HG02938 (cell line): Measurements from ENCODE around the gene TEKTIP1.
"Not testable (repeated sequence)": the region's sequence is repeated elsewhere in the genome, so short reads cannot be mapped to it uniquely, and the experiment has no call there.

Source experiments
- ATAC-seq: cut with Tn5 transposase; IDR thresholded peaks from one replicate; pipeline ENCODE4 v1.9.1; 2021; ENCODE audit warnings: mild to moderate bottlenecking, moderate library complexity; ENCODE audit not compliant: unreplicated experiment

The TEKTIP1 gene

DNA sequence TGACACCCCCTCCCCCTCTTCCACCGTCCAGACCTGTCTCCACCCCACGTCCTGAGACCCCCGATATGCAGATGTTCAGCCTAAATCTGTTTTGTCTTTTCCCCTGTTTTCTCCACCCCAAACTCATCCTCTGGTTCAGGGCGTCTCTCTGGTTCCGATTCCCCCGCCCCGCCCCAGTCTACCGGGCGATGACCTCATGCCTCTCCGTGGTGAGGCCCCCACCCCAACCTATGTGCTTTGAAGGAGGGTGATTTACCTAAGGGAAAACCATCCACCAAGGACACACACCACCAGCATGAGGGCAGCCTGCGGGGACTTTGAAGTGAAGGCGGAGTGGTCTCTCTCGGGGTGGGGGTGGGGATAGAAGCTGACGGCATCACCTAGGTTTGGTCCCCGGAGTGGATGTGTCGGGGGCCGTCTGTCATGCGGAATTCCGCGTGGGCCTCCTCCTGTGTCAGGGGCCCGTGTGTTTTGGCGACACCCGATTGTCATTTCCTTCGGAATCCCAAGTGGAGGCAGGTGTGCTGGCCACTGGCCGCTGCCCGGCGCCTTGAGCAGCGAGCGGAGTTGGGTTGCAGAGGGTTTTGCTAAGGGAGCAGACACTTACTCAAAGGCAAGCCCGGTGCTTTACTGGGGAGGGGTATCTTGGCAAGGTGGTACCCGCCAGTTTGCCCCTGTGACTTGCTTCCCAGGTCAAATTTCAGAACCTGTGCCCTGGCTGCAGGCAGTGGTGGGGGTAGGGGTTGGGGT lies 31.4 kb upstream of the TEKTIP1 start:
- ATAC-seq, result no peak

DNA sequence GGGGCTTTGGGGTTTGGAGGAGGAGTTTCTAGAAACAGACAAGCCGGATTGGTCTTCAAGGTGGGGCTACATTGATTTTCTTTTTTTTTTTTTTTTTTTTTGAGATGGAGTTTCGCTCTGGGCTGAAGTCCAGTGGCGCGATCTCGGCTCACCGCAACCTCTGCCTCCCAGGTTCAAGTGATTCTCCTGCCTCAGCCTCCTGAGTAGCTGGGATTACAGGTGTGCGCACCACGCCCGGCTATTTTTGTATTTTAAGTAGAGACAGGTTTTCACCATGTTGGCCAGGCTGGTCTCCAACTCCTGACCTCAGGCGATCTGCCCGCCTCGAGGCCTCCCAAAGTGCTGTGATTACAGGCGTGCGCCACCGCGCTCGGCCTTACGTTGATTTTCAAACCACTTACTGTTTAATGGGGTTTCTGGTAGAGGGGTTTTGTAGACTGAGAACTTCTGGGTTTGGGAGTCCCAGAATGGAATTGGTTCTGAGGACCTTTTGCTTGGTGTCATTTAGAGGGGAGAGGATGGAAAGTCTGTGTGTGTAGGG lies 30.8 kb upstream of the TEKTIP1 start:
- ATAC-seq, result not testable (repeated sequence)

DNA sequence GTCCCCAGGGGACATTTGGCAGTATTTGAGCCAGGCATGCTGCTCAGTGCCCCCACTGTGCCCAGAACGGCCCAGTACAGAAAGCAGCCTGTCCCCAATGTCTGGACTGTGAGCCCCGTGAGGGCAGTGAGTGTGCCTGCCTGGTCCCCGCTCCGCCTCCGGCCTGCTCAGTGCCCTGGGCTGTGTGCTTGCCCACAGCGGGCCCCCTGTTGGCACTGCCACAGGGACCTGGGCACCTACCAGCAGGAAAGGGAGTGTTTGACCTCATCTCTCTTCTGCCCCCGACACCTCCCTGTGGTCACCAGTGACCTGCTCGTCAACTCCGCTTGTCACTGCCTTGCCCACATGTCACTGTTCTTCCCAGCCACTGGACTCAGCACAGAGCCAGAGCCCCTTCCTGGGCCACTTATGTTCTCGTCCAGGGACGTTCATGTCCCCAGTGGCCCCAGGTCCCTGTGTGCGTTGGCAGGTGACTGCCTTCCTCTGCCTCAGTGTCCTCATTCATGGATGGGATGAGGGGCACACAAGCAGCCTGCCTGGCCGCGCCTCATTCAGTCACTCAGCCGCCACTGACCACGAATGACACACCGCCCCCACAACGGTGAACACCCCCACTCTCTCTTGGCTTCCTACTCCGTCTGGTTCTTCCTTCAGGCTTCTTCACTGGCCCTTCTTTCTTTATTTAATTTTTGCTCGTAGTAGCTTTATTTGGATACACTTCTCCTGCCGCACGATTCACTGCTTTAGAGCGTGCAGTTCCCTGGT lies 30.0 kb upstream of the TEKTIP1 start:
- ATAC-seq, result no peak

DNA sequence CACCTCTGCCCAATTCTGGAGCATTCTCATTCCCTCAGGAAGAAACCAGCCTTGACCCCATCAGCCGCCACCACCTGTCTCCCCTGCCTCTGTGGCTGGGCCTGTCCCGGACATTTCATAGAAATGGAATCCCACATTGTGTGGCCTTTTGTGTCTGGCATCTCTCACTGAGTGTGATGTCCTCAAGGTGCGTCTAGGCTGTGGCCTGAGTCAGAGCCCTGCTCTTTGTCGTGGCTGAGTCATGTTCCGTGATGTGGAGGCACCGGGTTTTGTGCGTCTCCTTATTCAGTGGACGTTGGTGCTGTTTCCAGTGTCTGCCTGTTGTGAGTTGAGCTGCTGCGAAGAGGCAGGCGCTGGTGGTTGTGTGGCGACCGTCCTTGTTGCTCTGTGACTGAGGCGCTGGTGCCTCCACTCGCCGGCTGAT lies 29.4 kb upstream of the TEKTIP1 start:
- ATAC-seq, result no peak

DNA sequence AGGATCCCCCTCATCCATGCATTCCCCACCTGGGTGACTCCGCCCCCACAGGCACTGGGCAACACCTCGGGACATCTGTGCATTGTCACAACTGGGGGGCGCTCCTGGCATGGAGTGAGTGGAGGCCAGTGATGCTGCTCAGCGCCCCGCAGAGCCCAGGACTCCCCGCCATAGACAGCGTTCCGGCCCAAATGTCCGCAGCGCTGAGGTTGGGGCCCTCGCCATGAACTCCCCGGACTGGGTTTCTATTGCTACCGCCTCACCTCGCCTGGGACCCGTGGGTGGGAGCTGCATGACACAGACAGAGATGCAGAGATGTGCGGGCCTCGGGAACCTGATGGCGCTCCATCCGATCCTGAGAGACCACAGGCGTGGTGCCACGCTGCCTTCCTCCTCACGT lies 28.2 kb upstream of the TEKTIP1 start:
- ATAC-seq, result no peak

DNA sequence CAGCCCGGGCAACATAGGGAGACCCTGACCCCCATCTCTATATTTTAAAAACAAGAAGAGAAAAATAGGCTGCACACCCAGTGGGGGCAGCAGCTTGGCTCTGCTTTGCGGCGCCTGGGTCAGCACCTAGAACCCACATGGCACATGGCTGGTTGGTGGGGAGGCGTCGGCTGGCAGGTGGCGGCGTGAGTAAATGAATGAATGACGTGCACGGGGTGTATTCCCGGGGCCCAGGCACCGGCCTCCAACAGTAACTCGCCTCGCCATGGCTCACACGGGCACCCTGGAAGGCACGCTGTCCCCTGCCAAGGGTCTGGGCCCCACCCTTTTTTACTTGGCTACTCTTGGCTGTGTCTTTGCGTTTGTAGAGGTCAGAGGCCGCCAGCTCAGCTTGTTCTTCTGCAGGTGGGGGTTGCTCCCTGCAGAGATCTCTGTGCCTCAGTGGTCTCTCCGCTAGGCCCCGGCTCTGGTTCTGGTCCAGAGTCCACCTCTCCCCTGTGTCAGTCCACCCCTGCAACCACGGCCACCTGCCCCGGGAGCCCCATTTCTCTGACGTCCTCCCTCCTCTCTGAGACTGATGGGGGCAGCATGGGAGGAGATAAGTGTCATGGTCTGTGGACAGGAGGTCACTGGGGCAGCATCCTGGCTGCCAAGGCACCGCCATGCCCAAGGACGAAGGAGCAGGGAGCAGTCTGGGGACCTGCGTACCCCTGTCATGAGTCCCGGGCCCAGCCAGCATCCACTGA lies 27.3 kb upstream of the TEKTIP1 start:
- no peak for ATAC-seq

DNA sequence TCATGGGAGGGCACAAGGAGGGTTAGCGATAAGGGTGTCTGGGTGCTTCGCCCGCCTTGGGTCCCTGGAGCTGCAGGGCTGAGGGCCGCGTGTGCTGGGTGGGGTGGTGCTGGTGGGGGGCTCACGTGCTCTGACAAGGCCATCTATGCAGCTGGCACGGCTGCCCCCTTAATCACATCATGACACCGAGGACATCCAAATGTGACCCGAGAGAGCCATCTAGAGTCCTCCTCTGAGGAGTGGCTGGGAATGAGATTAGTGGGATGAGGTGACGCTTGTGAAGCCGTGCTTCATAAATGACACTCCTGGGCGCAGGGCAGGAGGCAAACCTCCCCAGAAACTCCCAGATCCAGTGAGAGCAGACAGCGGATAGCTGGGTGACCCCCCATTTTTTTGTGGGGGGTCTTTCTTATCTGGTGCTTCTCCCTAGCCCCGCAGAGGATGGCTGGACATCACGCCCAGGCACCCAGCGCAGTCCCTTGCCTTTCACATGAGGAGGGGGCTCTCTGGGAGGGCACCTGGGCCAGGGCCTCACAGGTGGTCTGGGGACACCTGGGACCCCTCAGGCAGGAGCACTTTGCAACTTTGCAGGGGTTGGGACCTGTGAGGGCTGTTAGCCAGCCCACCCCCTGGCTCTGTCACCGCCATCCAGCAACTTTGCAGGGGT lies 26.3 kb upstream of the TEKTIP1 start:
- no peak for ATAC-seq

DNA sequence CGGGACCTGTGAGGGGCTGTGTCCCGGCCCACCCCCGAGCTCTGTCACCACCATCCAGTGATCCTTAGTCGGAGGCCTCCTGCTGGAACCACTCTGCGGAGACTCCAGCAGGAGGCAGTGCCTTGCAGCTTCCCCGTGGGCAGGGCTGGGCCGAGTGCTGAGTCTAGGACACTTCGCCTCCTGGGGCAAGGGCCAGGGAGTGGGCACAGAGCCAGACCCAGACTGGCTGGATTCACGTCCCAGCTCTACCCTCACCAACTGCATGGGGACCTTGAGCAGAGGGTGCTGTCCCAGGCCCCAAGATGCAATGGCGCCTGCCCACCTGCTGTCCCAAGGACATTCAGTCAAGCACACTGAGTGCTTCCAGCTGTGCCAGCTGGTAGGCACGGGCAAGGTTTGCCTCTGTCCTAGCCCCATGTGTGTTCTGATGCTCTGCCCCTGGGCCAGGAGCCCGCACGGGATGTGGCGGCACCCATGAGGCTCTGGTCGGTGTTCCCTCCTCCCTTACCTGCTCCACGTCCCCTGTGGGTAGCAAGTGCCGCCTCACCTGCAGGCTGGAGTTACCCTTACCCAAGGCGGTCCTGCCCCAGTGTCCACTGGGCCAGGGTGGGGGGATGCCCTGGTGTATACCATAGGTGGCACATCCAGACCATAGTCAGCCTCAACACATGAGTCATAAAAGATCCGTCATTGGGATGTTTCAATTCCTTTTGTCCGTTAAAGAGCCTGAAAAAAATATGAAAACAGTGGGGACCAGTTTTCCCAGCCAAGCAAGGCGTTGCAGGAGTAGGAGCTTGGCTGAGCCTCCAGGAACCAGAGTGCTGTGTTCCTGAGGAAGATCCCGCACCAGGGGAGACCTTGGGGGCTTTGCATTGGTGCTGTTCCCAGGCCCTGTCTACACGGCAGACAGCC lies 25.5 kb upstream of the TEKTIP1 start:
- ATAC-seq, result no peak

DNA sequence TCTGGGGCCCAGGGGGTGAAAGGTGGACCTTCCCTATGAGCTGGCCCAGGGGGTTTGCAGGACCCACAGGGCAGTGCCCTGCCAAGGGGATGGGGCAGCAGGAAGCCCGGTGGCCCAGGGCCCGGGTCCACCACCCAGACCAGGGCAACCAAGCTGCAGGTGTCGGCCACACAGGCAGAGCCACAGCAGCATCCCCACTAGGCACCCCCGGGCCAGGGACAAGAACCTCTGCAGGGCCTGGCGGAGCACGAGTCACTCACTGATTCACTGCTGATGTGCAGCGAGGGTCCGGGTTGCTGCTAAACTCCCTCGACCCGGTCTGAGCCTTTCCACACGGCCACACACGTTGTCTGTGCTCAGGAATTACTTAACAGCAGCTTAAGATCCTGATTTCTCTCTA lies 24.0 kb upstream of the TEKTIP1 start:
- no peak for ATAC-seq

DNA sequence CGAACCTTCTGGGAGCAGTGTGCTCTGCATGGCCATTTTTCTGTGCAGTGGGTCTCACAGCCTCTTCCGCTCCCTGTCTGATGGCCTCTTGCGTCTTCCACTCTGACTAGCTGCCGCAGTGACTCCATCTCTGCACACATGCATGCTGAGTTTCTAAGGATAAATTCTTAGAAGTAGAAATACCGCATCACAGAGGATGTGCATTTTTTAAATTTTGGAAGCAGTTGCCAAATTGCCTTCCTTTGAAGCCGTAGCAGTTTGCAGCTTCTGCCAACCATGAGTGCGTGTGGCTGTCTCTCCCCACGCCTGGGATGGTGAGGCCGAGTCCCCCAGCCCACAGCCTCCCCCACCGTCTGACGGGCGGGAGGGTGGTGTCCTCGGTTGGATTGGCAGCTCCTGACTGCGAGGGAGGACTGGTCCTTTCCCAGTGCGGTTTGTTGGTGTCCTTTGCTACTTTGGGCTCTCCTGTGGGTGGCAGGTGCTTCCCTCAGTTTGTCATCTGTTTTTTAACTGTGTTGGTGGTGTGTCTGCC lies 23.0 kb upstream of the TEKTIP1 start:
- no peak for ATAC-seq

DNA sequence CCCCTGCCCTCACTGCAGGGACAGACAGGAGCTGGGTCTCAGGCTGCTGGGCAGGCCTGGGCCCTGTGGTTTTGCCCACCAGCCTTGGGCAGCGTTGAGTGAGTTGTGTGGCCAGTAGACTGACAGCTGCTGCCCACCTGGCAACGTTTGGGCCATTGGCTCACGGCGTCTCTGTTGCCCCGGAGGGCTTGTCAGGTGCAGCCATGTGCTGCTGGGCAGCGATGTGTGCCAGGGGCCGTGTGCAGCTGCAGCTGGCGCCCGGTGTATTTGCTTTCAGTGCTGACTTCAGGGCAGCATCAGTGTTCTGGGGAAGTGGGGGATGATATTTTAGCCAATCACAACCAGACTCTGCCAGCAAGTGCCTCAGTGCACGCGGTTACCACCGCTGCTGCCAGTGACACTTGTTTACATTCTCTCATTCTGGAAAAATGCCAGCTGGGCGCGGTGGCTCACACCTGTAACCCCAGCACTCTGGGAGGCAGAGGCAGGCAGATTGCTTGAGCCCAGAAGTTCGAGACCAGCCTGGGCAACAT lies 22.2 kb upstream of the TEKTIP1 start:
- ATAC-seq, result no peak

DNA sequence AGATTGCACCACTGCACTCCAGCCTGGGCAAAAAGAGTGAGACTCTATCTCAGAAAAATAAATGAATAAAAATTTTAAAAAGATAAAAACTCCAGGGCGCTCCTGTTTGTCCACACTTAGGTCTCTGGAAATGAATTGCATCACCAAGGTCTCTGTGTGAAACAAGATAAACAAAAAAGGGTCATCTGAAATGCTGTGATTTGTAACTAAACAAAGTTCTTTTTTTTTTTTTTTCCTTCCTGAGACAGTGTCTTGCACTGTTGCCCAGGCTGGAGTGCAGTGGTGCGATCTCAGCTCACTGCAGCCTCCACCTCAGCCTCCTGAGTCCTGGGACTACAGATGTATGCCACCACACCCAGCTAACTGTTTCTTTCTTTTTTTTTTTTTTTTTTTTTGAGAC lies 21.3 kb upstream of the TEKTIP1 start:
- no peak for ATAC-seq

DNA sequence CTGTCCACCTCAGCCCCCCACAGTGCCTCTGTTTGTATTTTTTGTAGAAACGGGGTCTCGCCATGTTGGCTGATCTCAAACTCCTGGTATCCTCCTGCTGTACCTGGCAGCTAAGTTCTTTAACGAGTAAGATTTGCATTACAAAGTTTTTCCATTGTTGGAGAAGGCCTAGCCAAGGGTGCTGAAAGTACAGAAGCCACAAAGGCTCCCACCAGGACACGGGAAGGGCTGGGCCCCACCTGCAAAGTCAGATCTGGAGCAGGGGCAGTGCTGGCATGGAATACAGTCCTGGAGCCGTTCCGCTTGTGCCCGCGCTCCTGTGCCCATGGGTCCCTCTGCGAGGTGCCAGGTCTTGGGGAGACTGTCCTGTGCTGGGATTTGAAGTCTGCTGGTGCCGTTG lies 20.7 kb upstream of the TEKTIP1 start:
- no peak for ATAC-seq

DNA sequence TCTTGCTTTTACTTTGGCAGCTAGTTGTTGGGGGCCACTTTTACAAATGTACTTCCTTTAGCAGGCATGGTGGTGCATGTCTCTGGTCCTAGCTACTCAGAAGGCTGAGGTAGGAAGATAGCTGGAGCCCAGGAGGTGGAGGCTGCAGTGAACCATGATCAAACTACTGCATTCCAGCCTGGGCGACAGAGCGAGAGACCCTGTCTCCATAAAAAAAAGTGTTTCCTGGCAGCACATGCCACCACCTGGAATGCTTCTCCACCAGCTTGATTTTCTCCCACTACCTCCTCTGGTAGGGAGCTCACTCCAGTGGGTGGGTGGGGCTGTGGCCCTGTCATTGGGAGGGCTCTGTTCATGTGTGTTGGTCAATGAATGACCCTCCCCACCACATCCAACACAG lies 20.3 kb upstream of the TEKTIP1 start:
- ATAC-seq, result no peak

DNA sequence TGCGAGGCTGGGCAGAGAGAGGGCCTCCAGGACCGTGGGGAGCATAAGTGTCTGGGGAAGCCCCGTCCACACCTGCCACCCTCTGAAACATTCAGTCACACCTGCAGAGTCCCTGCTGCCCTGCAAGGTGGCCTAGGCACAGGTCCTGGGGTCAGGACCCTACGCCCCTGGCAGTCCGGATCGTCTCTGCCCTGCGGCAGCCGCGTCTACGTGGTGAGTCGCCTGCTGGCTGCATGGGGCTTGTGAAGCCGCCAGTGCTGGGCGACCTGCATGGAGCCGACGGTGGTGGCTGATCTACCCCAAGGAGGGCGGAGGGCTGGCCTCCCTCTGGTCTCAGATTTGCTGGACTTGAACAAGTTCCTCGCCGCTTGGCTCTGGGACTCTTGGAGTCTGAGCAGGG lies 19.8 kb upstream of the TEKTIP1 start:
- no peak for ATAC-seq

DNA sequence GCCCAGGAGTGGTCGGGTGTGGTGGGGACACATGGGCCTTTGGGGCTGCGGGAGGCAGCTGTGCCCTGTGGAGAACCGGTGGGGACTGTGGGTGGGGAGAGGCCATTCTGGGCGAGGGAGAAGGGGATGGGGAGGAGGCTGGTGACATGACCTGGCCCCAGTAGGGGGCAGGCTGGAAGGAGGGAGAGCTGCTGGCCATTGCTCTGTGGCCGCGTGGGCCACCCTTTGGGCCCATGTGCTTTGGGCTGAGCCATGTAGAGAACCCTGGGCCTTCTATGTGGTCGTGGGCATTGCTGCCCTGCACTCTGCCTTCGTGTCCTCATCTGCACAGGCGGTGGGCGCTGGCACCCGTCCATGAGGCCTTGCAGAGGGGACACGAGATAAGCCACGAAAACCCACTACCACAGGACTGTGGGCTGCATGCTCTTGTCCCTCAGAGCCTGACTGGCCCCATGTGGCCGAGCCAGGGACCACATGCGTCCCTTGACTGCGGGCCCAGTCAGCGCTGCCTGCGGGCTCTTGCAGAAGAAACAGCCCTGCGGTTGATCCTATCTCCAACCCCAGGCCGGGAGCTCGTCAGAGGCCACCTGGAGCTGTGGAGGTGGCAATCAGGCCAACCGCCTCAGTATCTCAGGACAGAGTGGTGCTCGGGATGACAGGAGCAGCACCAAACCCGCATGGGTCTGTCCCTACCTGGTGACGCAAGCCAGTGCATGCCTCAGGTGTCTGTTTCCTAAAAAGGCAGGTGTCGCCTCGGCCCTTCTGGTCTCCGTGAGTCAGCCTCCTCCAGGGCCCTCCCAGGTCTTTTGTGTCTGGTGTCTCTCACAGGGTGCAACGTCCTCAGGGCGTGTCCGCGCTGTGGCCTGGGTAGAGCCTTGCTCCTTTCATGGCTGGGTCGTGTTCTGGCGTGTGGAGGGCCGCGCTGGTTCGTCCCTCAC lies 18.5 kb upstream of the TEKTIP1 start:
- ATAC-seq, result no peak

DNA sequence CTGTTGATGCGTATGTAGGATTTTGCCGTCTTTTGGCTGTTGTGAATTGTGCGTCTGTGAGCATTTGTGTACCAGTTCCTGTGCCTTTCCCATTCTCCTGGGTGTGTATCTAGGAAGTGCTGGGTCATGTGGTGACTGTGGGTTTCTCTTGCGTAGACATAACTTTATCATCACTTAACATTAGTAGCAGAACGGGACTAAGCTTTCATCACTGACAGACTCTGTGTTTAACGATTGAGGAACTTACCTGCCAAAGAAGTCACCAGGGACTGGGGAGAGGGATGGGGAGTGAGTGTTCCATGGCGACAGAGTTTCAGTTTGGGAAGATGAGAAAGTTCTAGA lies 17.9 kb upstream of the TEKTIP1 start:
- no peak for ATAC-seq
